Amniotic epithelial cell (primary cell): ENCODE results near the gene HOXA2.
A peak's percentile ranks its signal among the peaks of the same experiment; 100 is the strongest.

Experiments
- DNase-seq: peaks from one replicate; pipeline ENCODE4 v3.0.0-alpha.2; 2010; ENCODE audit warnings: low read depth

HOXA2 gene

DNA sequence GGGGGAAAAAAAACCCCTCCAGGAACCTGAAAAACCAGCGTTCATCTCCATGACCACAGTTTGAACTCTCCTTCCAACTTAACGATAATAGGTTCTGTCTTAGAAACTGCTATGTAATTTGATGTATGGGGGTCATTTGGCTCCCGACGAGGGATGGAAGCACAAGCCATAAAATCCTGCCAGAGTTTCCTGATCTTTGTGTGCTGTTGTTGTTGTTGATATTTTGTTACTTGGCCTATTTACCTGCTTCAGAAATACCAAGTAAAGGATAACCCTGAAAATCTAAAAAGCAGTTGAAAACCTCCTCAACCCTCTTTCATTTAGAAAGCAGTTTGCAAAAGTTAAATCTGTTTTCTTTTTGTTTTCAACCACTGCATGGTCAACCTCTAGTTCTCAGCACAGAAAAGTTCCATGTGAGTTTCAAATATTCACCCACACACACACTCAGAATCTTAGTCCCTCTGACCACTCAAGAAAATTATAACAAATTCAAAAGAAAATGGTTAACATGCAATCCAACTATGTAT, 9.3 kb upstream of the HOXA2 start:
- peak; percentile 43 for DNase-seq

DNA sequence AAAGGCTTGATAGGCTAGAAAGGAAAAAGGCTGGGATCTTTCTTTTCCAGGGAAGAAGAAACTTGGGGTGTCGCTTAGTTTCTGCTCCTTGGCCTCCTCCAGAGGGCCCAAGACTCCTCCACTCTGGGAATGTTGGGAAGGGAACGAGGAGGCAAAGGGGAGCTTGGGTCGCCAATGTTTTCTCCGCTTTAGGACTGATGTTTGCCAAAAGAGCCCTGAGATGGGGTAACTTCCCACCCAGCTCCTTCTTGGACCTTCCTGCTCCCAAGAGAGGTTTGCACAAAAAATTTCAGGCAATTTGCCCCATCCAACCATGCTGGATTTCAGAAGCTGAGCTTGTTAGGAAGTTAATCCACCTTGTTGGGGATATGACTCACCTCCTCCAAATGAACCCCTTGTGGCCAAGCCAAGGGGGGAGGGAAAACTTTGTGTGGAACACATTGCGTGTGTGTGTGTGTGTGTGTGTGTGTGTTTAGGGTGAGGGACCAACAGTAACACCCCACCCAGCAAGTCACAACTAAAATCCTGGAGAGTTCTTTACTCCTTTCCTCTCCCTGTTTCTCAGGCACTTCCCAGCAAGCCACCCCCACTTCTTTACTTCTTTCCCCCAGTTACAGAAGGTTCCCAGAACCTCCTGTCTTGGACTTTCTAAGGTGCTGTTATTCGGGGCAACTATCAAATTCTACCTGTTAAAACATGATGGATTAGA, 8.7 kb upstream of the HOXA2 start:
- peak; percentile 89 for DNase-seq

DNA sequence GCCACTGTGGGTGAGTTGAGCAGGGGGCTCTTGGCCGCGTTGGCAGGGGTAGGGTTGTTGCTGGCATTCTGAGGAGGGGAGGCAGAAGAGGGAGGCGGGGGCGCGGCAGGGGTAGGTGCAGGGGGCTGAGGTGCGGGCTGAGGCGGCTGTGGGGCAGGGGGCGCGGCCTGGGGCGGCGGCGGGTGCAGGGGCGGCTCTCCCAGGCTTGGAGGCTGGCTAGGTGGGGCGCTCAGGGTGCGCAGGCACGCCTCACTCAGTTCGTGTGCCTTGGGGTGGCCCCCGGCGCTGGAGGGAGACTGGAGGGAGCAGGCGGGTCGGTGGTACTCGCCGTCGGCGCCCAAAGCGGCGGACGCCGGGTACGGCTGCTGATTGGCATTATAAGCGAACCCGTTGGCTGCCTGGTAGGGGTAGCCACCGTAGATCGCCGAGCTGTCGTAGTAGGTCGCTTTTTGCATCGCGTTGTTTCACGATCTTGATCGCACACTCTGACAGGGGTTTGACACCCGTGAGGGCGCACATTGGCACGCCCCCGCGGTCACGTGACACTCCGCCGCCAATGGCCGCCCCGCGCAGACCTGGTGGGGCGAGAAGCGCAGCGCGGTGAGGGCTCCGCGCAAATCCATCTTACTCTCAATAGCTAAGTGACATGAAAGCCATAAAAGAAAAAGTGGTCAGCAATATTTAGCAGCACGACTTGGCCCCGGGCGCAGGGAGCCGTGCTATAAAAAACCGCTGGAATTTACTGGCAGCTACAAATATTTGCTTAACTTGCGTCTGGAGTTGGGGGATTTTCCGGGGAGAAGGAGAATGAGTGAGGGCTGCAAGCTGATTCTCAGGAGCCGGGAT, 7.9 kb upstream of the HOXA2 start:
- peak; percentile 82 for DNase-seq

DNA sequence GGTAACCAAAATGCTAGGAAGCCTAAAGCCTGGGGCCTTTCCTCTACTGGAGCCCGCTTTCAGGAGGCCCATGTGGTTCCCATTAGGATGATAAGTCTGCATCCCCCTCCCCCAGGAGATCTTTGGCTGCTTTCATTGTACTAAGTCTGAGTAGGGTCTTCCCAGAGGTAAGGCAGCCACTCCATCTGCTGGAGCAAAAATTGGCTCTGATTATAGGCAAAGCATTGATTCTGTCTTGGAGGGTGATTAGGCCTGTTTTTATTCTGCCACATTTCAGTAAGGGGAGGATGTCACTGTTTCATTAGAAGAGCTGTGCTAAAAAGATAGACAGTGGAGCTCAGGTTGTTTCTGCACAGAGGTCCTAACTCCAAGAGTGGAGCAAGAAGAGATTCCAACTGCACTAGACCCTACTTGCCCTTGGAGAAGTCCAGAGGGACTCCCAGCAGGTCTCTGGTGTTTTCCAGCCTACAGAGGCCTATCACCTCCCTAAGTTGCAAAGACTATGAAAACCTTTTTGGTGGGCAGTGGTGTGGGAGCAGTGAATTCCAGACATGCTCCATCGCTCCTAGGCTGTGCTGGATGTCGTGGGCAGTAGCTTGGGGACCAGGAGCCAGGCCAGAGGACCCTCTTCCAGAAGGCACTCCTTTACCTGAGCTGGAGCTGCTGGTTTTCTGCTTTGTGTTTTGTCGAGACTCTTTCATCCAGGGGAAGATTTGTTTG, 7.1 kb upstream of the HOXA2 start:
- no peak for DNase-seq

DNA sequence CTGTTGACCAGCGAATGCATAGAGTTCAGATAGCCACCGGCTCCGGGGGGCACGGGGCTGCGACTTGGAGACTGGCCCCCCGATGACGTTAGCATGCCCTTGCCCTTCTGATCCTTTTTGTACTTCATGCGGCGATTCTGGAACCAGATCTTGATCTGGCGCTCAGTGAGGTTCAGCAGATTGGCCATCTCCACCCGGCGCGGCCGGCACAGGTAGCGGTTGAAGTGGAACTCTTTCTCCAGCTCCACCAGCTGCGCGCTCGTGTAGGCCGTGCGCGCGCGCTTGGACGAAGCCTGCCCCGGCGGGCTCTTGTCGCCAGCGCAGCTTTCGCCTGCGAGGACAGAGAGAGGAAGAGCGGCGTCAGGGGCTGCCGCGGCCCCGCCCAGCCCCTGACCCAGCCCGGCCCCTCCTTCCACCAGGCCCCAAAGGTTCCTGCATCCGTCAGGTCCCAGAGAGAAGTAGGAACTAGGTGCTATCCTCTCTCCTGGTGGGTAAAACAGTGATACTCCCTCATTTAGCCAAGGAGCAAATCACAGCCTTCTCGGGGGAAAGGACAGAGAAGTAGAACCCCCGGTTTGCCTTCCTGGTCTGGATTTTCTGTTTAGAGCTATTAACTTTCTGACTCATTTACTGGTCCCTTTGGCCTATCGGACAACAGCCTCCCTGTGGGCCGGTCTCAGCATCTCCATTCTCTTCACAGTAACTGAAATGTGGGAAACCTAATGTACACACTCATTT, 6.1 kb upstream of the HOXA2 start:
- DNase-seq = peak; percentile 68

DNA sequence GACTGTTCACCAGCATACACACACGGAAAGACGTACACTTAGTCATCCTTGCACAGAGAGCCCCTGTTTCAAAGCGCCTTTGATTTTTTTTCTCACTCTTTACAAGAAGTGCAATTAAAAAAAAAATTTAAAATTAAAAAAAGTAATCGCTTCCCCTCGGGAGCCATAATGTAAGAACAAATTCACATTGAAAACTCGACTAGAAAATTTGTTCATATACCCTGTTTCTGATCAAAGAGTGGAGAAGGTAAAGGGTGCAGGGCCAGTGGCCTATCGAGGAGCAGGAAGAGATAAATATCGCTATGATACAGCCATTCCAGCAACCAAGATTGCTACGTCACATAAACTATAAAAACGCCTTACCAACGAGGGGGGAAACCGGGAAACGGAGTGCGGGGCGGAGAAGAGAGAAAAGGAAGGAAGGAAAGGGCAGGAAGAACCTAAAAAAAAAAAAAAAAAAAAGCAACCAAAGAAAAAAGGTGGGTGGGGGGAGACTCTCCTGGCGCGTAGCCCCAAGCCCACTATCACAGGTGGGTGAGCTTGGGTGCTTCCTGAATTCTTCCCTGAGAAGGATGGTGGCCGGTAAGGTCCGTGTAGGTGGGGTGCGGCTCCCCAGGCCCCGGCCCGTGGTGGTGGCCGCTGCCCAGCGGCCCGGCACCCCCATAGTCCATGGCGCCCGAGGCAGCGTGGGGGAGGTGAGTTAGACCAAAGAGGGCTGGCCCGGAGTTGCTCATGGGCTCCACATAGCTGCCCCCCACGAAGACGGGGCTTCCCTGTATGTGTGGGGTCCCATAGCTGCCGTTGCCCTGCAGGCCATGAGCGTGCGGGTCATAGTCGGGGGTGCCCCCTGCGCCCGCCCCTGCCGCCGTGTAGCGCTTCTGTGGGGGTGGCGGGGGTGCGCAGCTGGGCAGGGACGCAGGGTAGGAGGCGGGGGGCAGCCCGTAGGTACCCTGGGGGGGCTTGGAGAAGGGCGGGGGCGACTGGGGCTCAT, 5.2 kb upstream of the HOXA2 start:
- peak; percentile 40 for DNase-seq

DNA sequence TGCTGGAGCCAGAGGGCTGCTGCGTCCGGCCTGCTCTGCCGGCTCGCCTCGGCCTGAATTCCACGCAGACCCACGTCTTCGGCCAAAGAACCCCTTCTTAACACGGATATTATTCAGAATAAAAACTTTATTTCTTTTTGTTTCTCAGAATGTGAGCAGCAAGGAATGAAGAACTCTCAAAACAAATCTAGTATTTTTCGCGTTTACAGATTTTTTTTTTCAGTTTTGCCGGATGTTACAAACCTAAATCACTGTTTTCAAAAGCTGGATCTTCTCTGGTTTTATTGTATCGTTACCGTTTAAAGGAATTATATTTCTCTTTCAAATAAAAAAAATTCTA, 4.4 kb upstream of the HOXA2 start:
- DNase-seq = no peak

DNA sequence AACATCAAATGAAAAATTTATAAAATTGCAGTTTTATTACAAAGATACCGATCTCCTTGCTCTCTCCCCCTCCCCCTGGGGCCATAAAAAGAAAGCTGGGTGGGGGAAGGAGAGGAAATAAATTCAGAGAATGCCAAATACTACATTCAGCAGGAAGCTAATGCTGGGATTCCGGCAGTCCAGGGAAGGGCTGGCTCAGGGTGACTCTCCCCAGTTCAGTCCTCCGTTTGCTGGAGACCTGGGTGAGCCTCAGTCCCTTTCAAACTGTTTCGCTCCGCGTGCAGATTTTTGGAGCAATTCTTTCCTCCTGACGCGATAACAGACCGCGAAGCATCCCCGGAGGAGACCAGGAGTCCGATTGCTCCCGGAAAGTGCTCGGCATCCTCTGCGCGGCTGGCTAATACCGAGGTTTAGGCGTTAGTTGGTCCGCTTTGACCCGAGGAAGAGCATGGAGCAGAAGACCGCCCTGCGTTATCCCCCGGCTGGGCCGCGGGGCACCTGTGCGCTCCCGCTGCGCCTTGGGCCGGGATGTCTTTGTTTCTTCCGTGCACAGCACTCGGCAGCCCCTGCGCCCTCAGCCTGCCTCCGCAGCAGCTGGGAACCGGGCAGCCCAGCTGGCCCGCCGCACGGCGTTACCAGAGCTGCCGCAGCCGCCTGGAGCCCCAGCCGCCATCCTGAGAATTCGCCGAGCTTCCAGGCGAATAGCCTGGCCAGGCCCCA, 3.9 kb upstream of the HOXA2 start:
- DNase-seq = no peak

DNA sequence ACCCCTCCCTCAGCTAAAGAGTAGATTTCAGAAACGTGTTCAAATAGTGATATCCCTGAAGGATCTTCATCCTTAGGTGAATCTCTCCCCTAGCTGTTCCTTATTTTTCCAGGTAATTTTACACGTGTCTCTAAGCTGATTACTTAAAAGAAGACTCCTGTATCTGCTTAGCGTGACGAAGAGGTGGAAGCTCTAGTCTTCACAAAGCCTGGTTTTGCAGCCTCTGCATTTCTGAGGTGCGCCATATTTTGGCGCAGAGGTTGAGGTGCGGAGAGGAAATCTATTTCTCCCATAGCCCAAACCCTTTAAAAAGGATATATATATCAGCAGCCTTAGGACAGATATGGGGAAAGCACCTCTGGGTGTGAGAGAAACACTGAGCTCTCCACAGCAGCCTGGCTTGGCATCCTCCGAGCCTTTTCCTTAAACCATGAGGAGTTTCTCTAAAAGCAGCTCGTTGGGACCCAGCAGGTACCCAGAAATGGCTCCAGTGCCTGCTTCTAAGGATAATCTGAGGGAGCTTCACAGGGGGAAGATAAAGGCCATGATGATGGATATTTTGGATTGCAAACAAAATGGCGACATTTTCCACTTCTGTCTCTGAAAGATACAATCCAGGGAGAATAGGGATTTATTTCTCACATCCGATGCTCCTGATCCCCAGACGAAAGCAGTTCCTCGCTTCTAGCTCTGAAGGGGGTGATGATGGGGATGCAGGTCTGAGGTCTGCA, 3.0 kb upstream of the HOXA2 start:
- no peak for DNase-seq

DNA sequence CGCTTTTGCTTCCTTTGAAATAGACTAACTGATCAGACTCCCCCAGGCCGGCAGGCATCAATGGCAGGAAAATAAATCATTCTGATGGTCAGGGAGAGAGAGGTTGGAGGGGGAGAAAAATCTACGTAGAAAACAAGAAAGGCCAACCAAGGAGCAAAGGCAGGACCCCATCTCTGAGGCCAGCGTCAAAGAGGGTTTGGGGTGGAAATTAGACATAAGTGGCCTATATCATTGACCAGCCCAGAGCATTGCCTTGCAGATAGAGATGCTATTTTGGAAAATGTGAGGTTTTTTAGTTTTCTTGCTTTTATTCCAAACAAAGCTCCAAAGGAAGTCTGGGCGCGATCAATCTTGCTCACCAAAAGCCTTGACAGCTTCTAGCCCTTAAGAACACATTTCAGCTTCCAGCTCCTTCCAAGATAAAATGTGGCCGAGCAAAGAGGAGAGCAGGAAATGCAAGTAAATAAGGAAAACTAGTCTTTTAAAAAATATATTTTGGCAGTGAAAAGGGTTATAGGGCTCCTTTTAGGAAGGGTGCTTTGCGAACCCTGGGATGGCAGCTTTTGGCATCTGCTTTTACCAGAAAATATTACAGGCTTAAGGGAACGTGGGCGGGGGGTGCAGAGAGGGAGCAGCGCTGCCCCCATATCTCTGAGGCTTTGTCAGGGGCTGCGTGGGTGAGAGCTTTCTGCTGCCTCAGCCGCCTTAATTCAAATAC, 2.0 kb upstream of the HOXA2 start:
- peak; percentile 62 for DNase-seq

DNA sequence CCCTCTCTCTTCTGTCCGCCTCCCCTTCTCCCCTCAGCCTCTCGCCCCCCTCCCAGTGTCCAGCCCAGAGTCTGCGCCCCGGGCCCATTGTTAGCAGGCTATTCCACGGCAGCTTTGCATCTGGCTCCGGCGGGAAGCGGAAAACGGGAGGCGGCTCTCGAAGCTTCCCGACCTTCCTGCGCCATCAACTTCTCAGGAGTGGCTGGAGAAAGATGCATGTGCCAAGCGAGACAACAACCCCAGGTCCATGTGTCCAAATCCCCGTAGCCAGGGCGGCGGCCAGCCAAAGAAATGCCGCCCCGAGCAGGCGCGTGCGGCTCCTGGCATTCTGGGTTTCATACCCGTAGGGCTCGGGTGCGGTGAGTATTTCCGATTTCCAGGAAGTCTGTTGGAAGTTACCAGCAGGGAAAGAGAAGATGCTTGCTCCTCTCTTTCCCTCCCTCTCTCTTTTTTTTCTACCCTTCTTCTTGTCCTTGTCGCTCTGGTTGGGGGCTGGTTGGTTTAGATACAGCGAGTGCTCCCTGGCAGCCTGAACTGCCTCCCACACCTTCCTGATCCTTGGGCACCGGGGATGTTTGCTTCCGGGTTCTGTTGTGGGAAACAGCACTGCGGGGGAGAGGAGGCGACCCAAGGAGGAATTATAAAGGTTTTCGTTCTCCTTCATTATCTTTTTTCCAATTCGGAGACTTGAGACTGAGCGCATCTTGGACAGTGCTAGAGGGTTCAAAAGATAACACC, 1.2 kb upstream of the HOXA2 start:
- no peak for DNase-seq

DNA sequence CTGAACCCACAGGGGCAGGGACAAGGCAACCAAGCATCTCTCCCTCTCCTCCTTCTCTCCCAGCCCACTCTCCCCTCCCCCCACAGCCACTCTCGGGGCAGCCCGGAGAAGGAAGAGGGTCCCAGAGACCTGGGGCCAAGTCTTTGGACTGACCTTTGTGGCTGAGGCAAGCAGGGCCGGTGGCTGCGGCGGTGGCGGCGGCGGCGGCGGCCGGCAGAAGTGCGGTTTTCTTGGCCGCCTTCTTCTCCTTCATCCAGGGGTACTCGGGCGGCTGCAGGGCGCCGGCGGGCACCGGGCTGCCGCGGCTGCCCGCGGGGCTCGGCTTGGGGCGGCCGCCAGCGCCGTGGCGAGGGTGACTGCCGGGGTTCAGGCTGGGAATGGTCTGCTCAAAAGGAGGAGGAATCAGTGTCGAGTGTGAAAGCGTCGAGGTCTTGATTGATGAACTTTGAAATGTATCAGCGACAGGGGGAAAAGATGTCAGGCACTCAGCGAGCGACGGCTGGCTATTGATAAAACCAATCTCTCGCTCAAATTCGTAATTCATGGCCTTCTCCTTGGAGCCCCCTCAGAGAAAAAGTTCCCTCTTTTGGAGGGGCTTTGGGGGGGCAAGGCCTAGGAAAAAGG, 414 bp downstream of the HOXA2 start:
- no peak for DNase-seq

DNA sequence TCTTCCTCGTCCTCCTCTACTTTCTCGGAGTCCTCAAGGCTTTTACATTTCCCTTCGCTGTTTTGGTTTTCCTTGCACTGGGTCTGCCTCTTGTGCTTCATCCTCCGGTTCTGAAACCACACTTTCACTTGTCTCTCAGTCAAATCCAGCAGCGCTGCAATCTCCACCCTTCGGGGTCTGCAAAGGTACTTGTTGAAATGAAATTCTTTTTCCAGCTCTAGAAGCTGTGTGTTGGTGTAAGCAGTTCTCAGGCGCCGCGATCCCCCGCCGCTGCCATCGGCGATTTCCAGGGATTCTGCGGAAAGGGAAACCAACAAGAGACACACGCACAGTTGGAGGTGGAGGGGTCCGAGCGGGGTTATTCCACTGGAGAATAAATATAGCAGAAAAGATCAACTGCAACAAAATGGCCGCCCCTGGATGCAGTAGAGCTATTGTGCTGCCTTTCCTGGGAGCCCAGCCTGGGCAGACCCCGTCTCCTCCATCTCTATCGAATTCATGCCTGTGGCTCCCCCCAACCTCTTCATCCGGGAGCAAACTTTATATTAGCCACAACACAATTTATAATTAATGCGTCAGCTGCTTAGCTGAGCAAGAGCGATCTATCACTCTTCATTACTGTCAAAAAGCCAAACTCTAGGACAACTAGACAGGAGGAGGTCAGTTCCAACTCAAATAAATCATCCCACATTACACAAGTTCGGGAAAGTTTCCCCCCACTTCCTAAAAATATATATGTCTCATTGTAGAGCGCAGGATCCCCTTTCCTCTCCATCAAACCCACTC, 1.1 kb downstream of the HOXA2 start:
- peak; percentile 54 for DNase-seq

DNA sequence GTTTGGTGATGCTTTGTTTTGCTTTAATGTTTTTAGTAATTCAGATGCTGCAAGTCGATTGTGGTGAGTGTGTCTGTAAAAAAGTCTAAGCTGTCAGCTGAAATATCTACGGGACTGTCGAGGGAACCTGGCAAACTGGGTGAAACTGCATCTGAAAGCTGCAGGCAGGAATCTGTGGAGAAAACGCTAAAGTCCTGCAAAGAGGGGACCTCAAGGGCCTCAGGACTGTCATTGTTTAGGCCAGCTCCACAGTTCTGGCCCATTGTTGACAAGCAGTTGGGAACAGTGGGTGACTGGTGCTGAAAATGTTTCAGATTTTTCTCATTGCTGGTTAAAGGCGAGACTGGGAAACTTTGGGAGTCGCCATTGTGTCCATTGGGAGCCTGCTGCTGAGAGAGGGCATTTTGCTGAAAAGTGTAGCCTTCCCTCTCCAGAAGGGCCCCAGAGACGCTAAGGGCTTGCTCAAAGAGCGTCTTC, 1.8 kb downstream of the HOXA2 start:
- DNase-seq = no peak

DNA sequence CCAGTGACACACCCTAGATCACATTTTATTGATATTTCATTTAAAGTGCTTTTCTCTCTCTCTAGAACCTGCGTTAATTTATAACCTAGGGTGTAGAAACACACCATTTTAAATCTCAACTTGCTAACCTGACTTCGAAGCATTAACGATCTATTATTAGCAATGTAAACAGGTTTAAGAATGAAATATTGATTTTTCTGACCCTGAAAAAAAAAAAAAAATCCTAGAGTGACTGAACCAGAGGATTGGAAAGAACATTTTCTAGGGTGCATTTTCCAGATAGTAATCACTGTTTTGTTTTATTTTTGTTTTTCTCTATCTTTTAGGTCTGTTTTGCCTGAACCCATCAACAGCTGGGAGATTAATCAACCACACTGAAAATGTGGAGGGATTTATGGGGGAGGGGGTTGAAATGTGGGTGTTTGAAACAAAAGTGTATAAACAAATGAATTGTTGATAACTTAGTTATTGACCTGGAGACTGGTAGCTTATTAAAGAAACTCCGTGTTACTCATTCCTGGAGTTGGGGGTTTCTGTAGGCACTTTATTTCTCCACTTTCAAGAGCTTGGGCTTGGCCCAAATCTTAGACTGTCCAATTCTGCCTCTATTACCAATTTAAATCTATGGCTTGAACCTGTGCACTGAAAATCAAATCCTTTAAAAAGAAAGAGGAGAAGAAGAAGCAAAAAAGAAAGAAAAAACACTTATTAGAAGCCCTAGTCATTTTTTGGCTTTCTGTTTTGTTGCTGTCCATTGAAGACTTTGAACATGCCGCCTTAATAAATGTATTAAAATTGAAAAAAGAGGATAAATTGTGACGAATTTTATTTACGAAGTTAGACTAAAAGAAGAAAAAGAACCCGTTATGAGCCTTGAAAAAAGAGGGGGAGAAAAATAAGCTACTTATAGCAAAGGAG, 2.8 kb downstream of the HOXA2 start:
- no peak for DNase-seq
